ENCODE data around the gene CAPN9.

CAPN9 gene

GRCh38 chr1:230809256-230809990 lies 62.2 kb downstream of the CAPN9 start:
- DNase-seq (ENCODE audit: low read depth) = no peak
- H3K4me3 ChIP-seq (ENCODE audit: low read depth, low read length) = no peak overlapping the region
- TF ChIP-seq POLR2A (IDR thresholded peaks at IDR 0.05; ENCODE audit: extremely low read depth, insufficient read length) (no peak), CTCF (IDR thresholded peaks at IDR 0.05; ENCODE audit: low read depth, low read length) (no peak), MYC (IDR thresholded peaks at IDR 0.05; ENCODE audit: low read depth, low read length) (no peak), MAX (IDR thresholded peaks at IDR 0.05; ENCODE audit: low read depth, low read length) (no peak)

- no peak overlapping the region for H3K4me3 ChIP-seq (ENCODE audit: low read depth, low read length)
- TF ChIP-seq MAX (IDR thresholded peaks at IDR 0.05; ENCODE audit: low read depth, low read length) (no peak), CTCF (IDR thresholded peaks at IDR 0.05; ENCODE audit: low read depth, low read length) (no peak), MYC (IDR thresholded peaks at IDR 0.05; ENCODE audit: low read depth, low read length) (no peak), POLR2A (IDR thresholded peaks at IDR 0.05; ENCODE audit: extremely low read depth, insufficient read length) (no peak)
- no peak for DNase-seq (ENCODE audit: low read depth)
These were observed 65.4 kb downstream of the CAPN9 start for GRCh38 chr1:230812568-230812967.

- TF ChIP-seq POLR2A (IDR thresholded peaks at IDR 0.05; ENCODE audit: extremely low read depth, insufficient read length) (no peak), CTCF (IDR thresholded peaks at IDR 0.05; ENCODE audit: low read depth, low read length) (no peak), MAX (IDR thresholded peaks at IDR 0.05; ENCODE audit: low read depth, low read length) (no peak), MYC (IDR thresholded peaks at IDR 0.05; ENCODE audit: low read depth, low read length) (no peak)
- no peak overlapping the region for H3K4me3 ChIP-seq (ENCODE audit: low read depth, low read length)
- no peak for DNase-seq (ENCODE audit: low read depth)
These were observed 67.9 kb downstream of the CAPN9 start for GRCh38 chr1:230814949-230815692.

GRCh38 chr1:230816018-230816417 lies 68.8 kb downstream of the CAPN9 start:
- DNase-seq (ENCODE audit: low read depth) = no peak
- TF ChIP-seq POLR2A (IDR thresholded peaks at IDR 0.05; ENCODE audit: extremely low read depth, insufficient read length) (no peak), CTCF (IDR thresholded peaks at IDR 0.05; ENCODE audit: low read depth, low read length) (no peak), MYC (IDR thresholded peaks at IDR 0.05; ENCODE audit: low read depth, low read length) (no peak), MAX (IDR thresholded peaks at IDR 0.05; ENCODE audit: low read depth, low read length) (no peak)
- no peak overlapping the region for H3K4me3 ChIP-seq (ENCODE audit: low read depth, low read length)

- H3K4me3 ChIP-seq (ENCODE audit: low read depth, low read length) = no peak overlapping the region
- no peak for DNase-seq (ENCODE audit: low read depth)
- no peak for TF ChIP-seq POLR2A (IDR thresholded peaks at IDR 0.05; ENCODE audit: extremely low read depth, insufficient read length)
- TF ChIP-seq MAX (IDR thresholded peaks at IDR 0.05; ENCODE audit: low read depth, low read length) = no peak
- no peak for TF ChIP-seq CTCF (IDR thresholded peaks at IDR 0.05; ENCODE audit: low read depth, low read length)
- no peak for TF ChIP-seq MYC (IDR thresholded peaks at IDR 0.05; ENCODE audit: low read depth, low read length)
These were observed 71.2 kb downstream of the CAPN9 start for GRCh38 chr1:230818367-230818766.

All from NB4 (cell line).